Activated T-cell treated with anti-CD3 and anti-CD28 coated beads for 4 hours (primary cell): ENCODE results near the gene SLC25A53.
"Not testable (repeated sequence)": the region's sequence is repeated elsewhere in the genome, so short reads cannot be mapped to it uniquely, and the experiment has no call there.

Experiments used
- DNase-seq: peaks from one replicate; pipeline ENCODE4 v3.0.0-alpha.2; 2020

SLC25A53 gene

DNA sequence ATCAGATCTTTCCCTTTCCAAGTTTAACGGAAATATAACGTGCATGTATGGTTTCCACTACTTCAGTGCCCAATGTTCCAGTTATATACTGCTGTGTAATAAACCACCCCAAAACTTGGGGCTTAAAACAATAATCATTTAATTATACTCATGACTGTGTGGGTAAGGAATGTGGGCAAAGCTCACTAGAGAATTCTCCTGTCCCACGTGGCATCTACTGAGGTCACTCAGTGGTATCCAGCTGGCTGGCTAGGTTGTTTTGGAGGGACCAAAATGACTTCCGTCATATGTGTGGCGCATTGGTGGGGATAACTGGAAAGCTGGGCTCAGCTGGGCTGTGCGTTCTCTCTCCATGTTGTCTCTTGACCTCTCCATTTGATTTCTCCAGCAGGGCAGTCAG lies 26.0 kb downstream of the SLC25A53 start:
- no peak for DNase-seq

DNA sequence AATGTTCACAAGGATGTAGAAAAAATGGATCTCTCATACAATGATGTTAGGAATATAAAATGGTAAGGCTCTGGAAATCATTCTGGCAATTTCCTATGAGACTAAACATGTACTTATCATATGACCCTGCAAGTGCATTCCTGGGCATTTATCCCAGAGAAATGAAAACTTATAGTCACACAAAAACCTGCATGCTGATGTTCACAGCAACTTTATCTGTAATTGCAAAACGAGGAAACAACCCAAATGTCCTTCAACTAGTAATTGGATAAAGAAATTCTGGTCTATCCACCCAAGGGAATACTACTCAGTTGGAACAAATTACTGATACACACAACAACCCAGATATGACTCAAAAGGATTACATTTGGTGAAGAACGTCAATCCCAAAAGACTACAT lies 30.0 kb downstream of the SLC25A53 start:
- no peak for DNase-seq

- no peak for DNase-seq
These were observed 34.0 kb downstream of the SLC25A53 start for GRCh38 chrX:104122829-104123228.

GRCh38 chrX:104118765-104119164 lies 38.0 kb downstream of the SLC25A53 start:
- no peak for DNase-seq

DNA sequence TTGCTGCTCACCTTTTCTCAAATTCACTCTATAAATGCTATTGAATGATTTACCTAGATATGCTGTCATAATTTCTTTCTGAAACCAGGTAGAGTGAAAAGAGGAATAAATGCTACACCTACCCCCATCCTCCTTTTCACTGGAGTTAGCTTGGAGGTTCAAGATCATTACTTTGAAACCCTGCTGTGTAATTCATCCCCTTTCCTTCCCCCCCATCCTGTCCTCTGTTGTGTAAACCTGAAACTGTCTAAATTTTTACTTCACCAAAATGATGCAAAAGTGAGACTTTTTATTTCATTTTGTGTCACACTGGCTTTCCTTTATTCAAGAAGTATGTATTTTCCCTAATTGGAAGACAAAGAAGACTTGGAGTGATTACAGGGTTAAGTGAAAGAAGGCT lies 39.0 kb downstream of the SLC25A53 start:
- DNase-seq: no peak

- DNase-seq: peak; percentile 6
These were observed 43.4 kb downstream of the SLC25A53 start for GRCh38 chrX:104113222-104113965.

GRCh38 chrX:104112326-104112951 lies 44.4 kb downstream of the SLC25A53 start, which contains the start of gene ZCCHC18:
Gene ZCCHC18 (plus strand): TSS chrX:104112523. CDS start chrX:104114112, 1,589 bp downstream.
- DNase-seq: peak; percentile 5

DNA sequence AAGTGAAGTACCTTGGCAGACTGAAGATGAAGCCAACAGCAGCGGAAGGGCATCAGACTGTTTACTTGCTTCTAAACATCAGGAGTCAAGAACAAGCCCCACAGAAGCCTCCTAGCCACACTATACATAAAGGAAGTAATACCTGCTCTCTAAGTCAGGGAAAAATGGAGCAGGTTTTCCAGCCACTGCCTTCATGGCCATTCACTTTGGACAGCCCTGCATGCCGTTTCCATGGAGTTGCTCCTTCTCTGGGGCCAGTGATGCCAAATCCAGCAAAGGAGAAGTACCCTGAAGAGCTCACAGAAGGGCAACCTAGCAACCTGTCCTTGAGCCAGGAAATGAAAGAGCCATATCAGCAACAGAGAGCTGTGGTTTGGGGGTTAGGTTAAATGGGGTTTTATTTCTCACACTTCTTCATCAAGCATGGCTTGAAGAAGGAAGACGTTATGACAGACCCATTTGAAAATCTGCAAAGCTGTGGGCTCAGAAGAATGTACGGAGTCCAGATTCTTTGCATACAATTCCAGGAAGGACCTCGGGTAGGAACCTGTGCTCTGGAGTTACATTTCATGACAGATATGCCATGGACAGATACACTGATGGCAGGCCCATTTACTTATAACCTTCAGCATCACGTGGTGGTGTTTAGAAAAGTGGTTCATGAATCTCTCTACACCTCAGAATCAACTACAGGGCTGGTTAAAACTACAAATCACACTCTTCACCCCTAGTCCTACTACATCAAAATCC lies 46.1 kb downstream of the SLC25A53 start:
- not testable (repeated sequence) for DNase-seq

GRCh38 chrX:104108955-104109354 lies 47.9 kb downstream of the SLC25A53 start:
- no peak for DNase-seq

DNA sequence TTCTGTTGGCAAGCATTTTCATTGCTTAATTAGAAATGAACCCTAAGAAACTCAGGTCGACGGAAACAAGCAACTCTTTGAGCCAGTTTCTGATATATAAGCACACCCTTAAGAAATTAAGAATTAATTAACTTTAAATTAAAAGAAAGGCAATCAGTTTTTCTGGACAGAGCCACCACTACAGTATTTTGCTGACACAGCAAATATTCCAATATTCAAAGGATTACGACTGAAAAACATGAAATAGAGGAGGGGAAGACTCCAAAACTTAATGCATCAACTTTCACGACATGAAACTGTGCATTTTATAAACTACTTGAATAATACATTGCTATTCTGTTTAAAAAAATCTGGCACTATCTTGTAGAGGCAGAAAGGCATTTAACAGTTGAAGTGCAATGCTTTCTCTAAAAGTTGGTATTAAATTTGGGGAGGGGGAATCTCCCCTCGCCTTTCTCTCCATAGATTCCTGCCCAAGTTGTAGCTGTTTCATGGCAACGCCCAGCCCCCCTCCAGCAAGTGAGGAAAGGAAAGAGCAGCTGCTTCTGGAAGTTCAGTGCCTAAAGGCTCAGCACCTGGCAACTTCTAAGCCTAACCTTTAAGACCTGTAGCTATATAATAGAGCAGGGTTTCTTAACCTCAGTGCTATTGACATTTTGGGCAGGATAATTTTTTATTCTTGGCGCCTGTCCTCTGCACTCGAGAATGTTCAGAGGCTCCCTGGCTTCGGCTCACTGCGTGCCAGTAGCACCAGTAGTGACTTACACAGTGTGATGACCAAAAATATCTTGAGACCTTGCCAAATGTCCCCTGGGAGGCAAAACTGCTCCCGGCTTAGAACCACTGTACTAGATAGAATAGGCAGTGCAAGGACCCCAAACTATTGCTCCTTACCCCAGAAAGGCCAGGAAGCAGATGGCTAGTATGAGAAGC lies 51.2 kb downstream of the SLC25A53 start:
- no peak for DNase-seq

GRCh38 chrX:104104676-104105075 lies 52.1 kb downstream of the SLC25A53 start:
- no peak for DNase-seq

DNA sequence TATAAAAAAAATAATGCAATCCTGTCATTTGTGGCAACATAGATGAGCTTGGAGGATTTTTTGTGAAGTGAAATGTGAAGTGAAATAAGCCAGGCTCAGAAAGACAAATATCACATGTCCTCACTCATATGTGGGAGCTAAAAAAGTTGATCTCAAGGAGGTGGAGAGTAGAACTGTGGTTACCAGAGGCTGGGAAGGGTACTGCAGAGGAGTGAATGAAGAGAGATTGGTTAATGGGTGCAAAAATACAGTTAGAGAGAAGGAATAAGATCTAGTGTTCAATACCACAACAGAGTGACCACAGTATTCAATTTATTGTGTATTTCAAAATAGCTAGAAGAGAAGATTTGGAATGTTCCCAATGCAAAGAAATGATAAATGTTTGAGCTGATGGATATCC lies 57.9 kb downstream of the SLC25A53 start:
- DNase-seq: no peak

- peak; percentile 19 for DNase-seq
These were observed 58.5 kb downstream of the SLC25A53 start for GRCh38 chrX:104098151-104098808.

DNA sequence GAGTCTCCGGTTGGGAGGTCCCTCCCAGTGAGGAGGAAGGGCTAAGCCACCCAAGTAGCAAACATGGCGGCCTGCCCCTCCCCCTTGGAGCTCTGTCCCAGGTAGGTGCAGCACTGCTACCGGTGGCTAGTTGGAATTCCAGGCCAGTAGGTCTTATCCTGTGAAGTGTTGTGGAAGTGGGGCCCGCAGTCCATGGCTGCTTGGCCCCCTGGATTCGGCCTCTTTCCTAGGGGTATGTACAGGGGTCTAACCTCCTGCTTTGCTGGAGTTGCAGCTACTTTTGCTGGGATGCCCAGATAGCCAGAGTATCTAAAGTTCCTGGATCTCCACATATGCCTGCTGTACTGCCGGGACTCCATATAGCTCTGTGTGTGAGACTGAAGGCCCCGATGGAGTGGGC lies 70.9 kb downstream of the SLC25A53 start:
- DNase-seq: no peak

- no peak for DNase-seq
These were observed 71.3 kb downstream of the SLC25A53 start for GRCh38 chrX:104085477-104085876.

GRCh38 chrX:104084534-104085277 lies 72.1 kb downstream of the SLC25A53 start:
- no peak for DNase-seq

DNA sequence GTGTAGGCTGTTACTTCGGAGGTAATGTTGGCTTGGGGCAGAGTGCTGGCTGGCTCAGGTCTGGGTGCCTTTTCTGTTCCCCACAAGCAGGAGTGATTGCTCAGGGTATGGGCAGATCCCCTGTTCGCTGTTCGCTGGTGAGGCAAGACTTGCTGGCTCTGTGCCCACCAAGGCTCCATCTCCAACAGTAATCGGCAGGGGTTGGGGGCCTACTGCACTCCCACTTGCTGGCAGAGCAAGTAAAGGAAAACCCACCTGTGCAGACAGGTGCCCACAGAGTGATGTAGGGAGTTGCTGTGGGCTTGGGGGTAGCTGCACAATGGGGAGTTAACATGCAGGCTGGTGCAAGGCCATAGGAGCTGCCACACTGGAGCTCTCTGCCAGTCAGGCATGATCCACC lies 72.7 kb downstream of the SLC25A53 start:
- no peak for DNase-seq

GRCh38 chrX:104077854-104078253 lies 79.0 kb downstream of the SLC25A53 start:
- not testable (repeated sequence) for DNase-seq

GRCh38 chrX:104075778-104076445 lies 80.9 kb downstream of the SLC25A53 start, which contains the start of gene TMSB15C:
Gene TMSB15C (minus strand): TSS chrX:104076236.
- DNase-seq: not testable (repeated sequence)

DNA sequence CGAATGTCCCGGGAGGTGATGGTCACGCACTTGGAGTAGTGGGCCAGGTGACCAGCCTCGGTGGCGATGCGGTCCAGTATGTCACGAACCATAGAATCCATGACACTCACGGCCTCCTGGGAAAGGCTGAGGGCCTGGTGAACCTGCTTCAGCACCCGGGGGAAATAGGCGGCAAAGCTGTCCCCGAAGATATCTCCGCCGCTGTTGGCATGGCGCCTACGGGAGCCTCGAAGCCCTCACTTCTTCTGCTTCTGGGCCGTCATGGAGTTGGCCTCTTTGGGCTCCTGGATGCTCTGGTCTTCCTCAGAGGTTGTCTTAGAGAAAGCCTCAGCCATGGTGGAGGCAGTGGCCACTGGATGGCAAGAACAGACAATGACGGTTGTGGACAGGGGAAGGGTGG lies 94.2 kb downstream of the SLC25A53 start:
- DNase-seq: not testable (repeated sequence)

DNA sequence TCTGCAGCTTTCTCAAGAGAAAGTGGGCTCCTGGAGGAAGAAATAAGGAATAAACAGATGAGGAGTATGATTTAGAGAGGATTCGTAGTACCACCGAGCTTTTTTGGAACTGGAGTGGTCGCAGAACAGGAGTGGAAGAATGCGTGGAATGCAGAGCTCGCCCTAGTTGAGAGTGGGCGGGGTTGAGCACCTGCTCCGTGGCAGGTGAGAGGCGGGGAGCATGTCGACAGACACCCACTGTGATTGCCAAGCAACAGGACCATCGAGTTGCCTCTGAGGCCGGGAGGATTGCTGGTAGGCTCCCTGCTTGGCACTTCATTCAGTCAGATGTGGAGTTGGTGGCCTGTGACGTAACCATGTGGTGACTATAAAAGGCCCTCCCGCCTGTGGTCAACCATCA lies 101.9 kb downstream of the SLC25A53 start:
- DNase-seq: not testable (repeated sequence)
